CD14-positive monocyte (primary cell): ENCODE data around the gene YPEL3. TPM values are rescaled to one million over a fixed set of nuclear protein-coding genes. Genes with fewer than 3 reads are reported as not detected.
"Not testable (repeated sequence)": the region's sequence is repeated elsewhere in the genome, so short reads cannot be mapped to it uniquely, and the experiment has no call there.

Experiments used
- DNase-seq, 3 donors: peaks; one replicate each; pipeline ENCODE4 v3.0.0-alpha.2; 2011 to 2022
- H2AFZ ChIP-seq: 2 replicates; pipeline ENCODE4 v1.6.0; 2012; ENCODE audit warnings: mild to moderate bottlenecking, low read depth, low read length, inconsistent platforms; ENCODE audit not compliant: insufficient read depth, poor library complexity, severe bottlenecking
- H3K27ac ChIP-seq, 2 donors: 1 replicate in 1 of 2; 2 replicates in 1 of 2; pipeline ENCODE4 v1.5.1; 2012 to 2013; ENCODE audit warnings: low read length in 2 of 2, control low read depth in 1 of 2, inconsistent platforms in 1 of 2, low read depth in 1 of 2, mild to moderate bottlenecking in 1 of 2
- H3K27me3 ChIP-seq, 2 donors: one replicate each; pipeline versions ENCODE4 v1.6.0 to v1.6.1; 2011 to 2013; ENCODE audit warnings: low read length in 2 of 2; ENCODE audit not compliant: control insufficient read depth in 2 of 2, insufficient read depth in 2 of 2
- H3K36me3 ChIP-seq, 2 donors: replicated peaks in 1 of 2; 1 replicate in 1 of 2; 2 replicates in 1 of 2; pipeline versions ENCODE4 v1.5.1 to v1.6.1; 2012 to 2013; ENCODE audit warnings: low read length in 2 of 2, control low read depth in 1 of 2, inconsistent platforms in 1 of 2, mild to moderate bottlenecking in 1 of 2; ENCODE audit not compliant: insufficient read depth in 2 of 2, control insufficient read depth in 1 of 2
- H3K4me1 ChIP-seq, 2 donors: 1 replicate in 1 of 2; 2 replicates in 1 of 2; pipeline versions ENCODE4 v1.5.1 to v1.6.1; 2012 to 2013; ENCODE audit warnings: low read length in 2 of 2, control low read depth in 1 of 2, inconsistent platforms in 1 of 2, mild to moderate bottlenecking in 1 of 2, moderate library complexity in 1 of 2; ENCODE audit not compliant: insufficient read depth in 2 of 2, control insufficient read depth in 1 of 2
- H3K4me2 ChIP-seq: replicated peaks from 2 replicates; pipeline ENCODE3; 2012; ENCODE audit warnings: low read length, moderate library complexity, mild to moderate bottlenecking; ENCODE audit not compliant: poor library complexity, severe bottlenecking; ENCODE audit errors: extremely low read depth
- H3K4me3 ChIP-seq, 3 experiments: fragments of 200-600 bp in 1 of 3; sonication (generic) in 1 of 3; replicated peaks in 1 of 3; 1 replicate in 2 of 3; 2 replicates in 1 of 3; pipeline ENCODE4 v1.5.1; 2011 to 2013; ENCODE audit warnings: low read length in 3 of 3, mild to moderate bottlenecking in 3 of 3, control low read depth in 2 of 3, low read depth in 2 of 3, inconsistent platforms in 1 of 3, moderate library complexity in 1 of 3
- H3K79me2 ChIP-seq: 2 replicates; pipeline ENCODE4 v1.6.0; 2012; ENCODE audit warnings: mild to moderate bottlenecking, control low read depth, inconsistent platforms, low read length, moderate library complexity; ENCODE audit not compliant: insufficient read depth
- H3K9ac ChIP-seq: 2 replicates; pipeline ENCODE4 v1.6.0; 2017; ENCODE audit warnings: low read length, mild to moderate bottlenecking; ENCODE audit not compliant: insufficient read depth, poor library complexity, severe bottlenecking
- H3K9me3 ChIP-seq, 2 donors: replicated peaks in 1 of 2; 1 replicate in 1 of 2; 2 replicates in 1 of 2; pipeline versions ENCODE4 v1.5.1 to v1.6.1; 2012 to 2013; ENCODE audit warnings: low read length in 2 of 2, control low read depth in 1 of 2; ENCODE audit not compliant: control insufficient read depth in 1 of 2, insufficient read depth in 1 of 2
- H4K20me1 ChIP-seq: 2 replicates; pipeline ENCODE4 v1.6.0; 2012; ENCODE audit warnings: mild to moderate bottlenecking, low read length, control low read depth, moderate library complexity; ENCODE audit not compliant: insufficient read depth
- H3K27ac Mint-ChIP-seq, 7 donors: one replicate each; pipeline ENCODE4 v1.8.0; 2020; ENCODE audit warnings: mild to moderate bottlenecking in 7 of 7, mixed read lengths in 7 of 7, moderate library complexity in 6 of 7, inconsistent platforms in 2 of 7
- H3K27me3 Mint-ChIP-seq, 3 donors: one replicate each; pipeline ENCODE4 v1.8.0; 2021 to 2022; ENCODE audit warnings: low read depth in 3 of 3, mild to moderate bottlenecking in 3 of 3, mixed read lengths in 3 of 3, moderate library complexity in 3 of 3, inconsistent platforms in 1 of 3
- H3K36me3 Mint-ChIP-seq, 2 donors: one replicate each; pipeline ENCODE4 v1.8.0; 2020; ENCODE audit warnings: mixed read lengths in 2 of 2, inconsistent platforms in 1 of 2, mild to moderate bottlenecking in 1 of 2
- H3K4me1 Mint-ChIP-seq: one replicate; pipeline ENCODE4 v1.8.0; 2020; ENCODE audit warnings: mild to moderate bottlenecking, mixed read lengths
- H3K4me3 Mint-ChIP-seq, 2 donors: one replicate each; pipeline ENCODE4 v1.8.0; 2020; ENCODE audit warnings: mild to moderate bottlenecking in 2 of 2, mixed read lengths in 2 of 2, moderate library complexity in 1 of 2
- H3K9me3 Mint-ChIP-seq, 7 donors: one replicate each; pipeline ENCODE4 v1.8.0; 2020 to 2022; ENCODE audit warnings: mixed read lengths in 7 of 7, mild to moderate bottlenecking in 6 of 7, moderate library complexity in 6 of 7, inconsistent platforms in 2 of 7
- CTCF ChIP-seq: fragments of 200-600 bp; IDR thresholded peaks from one replicate; pipeline ENCODE4 v1.8.0; 2022; ENCODE audit warnings: antibody characterized with exemption, mild to moderate bottlenecking
- WGBS: methylation state at CpG from one replicate; pipeline ENCODE4 v1.1.5; 2013; ENCODE audit warnings: missing lambda C conversion rate; ENCODE audit not compliant: insufficient coverage; 5-methylcytosine and 5-hydroxymethylcytosine counted together
- intact Hi-C, 2 donors: fragments of 100-400 bp; cut with micrococcal nuclease; formaldehyde crosslinking; loops; one replicate each; pipeline versions ENCODE4 v1.15.0 to v1.15.1; 2023
- polyA plus RNA-seq, 3 donors: library from polyadenylated mRNA; depleted of rRNA in 1 of 3; unstranded in 2 of 3; stranded (reverse) in 1 of 3; fragments of 300-500 nt in 2 of 3; fragments of >200 nt in 1 of 3; fragmentation: Illumina TruSeq in 2 of 3; gene quantifications; 1 replicate in 2 of 3; 2 replicates in 1 of 3; pipeline ENCODE4 v1.2.3, GENCODE V29; 2012 to 2021

Gene YPEL3
- polyA plus RNA-seq, 3 donors, result 182 to 283 (median 235) TPM

GRCh38 chr16:30127993-30128392 lies 32.0 kb upstream of the YPEL3 start:
- Mint-ChIP-seq H3K36me3 (no peaks in the 10 kb centered on the region), H3K27me3 (peaks cover 0 to 4% (median 3%) of the 10 kb centered on the region in 3 donors), H3K9me3 (peaks cover 0 to 1% (median 0%) of the 10 kb centered on the region in 7 donors), H3K4me1 (peaks cover 17% of the 10 kb centered on the region), H3K27ac (no peak overlapping the region), H3K4me3 (no peak overlapping the region)
- no peaks in the 10 kb centered on the region for H3K27me3 ChIP-seq
- no peak overlapping the region for H3K4me2 ChIP-seq
- no peaks in the 10 kb centered on the region for H4K20me1 ChIP-seq
- DNase-seq, result no peak
- no peak overlapping the region for H3K4me3 ChIP-seq
- H2AFZ ChIP-seq, result peak overlapping the region; percentile 35
- H3K79me2 ChIP-seq, result no peaks in the 10 kb centered on the region
- no peak overlapping the region for H3K9ac ChIP-seq
- WGBS, result 100% methylated on average over 1 of the region's 1 CpG
- peaks cover 21 to 22% of the 10 kb centered on the region in 2 donors for H3K4me1 ChIP-seq
- intact Hi-C loops, result no loop called here
- H3K27ac ChIP-seq, result no peak overlapping the region
- TF ChIP-seq CTCF, result no peak
- H3K9me3 ChIP-seq, result no peaks in the 10 kb centered on the region
- H3K36me3 ChIP-seq, result no peaks in the 10 kb centered on the region

- H2AFZ ChIP-seq, H3K27ac Mint-ChIP-seq, H3K27ac ChIP-seq, DNase-seq, H3K36me3 ChIP-seq, H3K27me3 Mint-ChIP-seq, H3K4me3 ChIP-seq, H4K20me1 ChIP-seq, H3K9me3 Mint-ChIP-seq, intact Hi-C loops, H3K27me3 ChIP-seq, H3K9ac ChIP-seq, H3K9me3 ChIP-seq, H3K36me3 Mint-ChIP-seq, H3K4me2 ChIP-seq: not testable (repeated sequence)
- Mint-ChIP-seq H3K4me1 (peaks cover 21% of the 10 kb centered on the region), H3K4me3 (peak overlapping the region in 1 of 2 donors; percentile 41)
- Histone ChIP-seq H3K79me2 (peaks cover 14% of the 10 kb centered on the region), H3K4me1 (peaks cover 28 to 29% of the 10 kb centered on the region in 2 donors)
- WGBS, result 90% methylated on average over 5 of the region's 9 CpGs
Observed at GRCh38 chr16:30125690-30126089, 29.7 kb upstream of the YPEL3 start.
